GM18520 (cell line): ENCODE results near the gene MACO1.

ENCODE experiments used
- ATAC-seq: cut with Tn5 transposase; IDR thresholded peaks from one replicate; pipeline ENCODE4 v1.9.1; 2021; ENCODE audit not compliant: unreplicated experiment

The MACO1 gene

DNA sequence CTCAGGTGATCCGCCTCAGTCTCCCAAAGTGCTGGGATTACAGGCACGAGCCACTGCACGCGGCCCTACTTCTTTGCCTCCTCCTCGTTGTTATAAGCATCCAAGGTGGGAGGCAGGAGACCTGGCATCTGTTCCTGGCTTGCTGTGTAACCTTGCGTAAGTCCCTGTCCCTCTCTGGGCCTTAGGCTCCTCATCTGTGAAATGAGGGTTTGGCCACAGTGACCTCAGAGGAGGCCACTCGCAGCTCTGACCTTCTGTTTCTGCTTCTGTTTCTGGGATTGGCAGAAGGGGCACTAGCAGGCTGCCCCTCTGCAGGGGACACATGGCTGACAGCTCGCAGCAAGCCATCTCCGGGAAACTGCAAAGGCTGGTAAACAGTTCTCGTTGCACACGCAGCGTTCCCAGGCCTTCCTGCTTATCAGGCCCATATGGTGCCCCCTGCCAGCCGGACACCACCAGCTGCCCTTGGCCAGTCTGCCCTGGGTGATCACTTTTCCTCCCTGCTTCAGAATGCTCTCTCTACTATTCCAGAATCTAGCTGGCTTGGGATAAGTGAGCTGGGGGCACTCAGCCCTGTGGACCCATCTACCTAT lies 110.1 kb downstream of the MACO1 start:
- no peak for ATAC-seq

DNA sequence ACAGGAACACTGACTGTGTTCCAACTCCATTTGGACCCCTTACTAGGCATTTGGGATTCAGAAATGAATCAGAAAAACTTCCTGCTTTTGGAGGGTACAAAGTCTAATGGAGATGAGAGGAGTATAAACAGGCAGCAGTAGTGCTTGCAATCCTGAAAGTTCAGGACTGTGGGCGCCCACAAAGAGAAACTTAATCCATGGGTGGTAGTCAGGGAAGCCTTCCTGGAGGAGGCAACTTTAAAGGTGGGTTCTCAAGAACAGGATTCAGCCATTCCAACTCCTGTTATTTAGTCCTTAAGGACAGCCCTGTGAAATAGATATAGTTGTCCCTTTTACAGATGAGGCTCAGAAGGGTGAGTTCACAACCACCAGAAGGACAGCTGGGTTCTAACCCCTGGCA lies 110.7 kb downstream of the MACO1 start:
- no peak for ATAC-seq

DNA sequence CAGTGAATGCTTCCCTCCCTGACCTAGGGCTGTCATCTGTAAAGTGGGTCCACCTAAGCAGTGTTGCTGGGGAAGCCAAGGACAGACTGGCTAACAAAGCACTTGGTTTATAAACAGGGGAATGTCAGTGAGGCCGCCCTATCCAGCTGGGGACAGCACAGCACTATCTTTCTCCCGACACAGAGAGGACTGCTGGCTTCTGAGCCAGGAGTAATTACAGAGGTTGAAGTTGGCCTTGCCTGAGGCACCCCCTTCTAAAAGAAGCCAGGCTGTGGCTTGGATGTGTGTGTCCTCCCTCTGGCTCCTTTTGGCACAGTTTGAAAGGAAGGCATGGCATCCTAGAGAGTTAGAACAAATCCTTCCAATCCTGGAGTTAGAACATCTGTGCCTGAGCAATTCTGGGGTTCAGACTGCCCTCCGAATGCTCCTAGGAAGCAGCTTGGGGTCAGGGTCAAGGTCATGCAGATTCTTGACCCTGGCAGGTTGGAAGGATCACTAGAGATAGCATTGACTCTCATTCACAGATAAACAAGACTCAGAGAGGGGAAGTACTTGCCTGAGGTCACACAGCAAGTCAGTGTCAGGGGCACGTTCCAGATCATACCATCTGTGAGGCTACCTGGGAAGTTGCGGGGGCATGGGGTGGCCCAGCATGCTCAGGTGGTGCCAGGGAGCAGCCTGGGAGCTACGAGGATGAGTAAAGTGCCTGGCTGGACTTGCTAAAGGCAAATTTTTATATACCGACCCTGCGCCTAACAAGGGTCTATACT lies 111.4 kb downstream of the MACO1 start:
- ATAC-seq = no peak

DNA sequence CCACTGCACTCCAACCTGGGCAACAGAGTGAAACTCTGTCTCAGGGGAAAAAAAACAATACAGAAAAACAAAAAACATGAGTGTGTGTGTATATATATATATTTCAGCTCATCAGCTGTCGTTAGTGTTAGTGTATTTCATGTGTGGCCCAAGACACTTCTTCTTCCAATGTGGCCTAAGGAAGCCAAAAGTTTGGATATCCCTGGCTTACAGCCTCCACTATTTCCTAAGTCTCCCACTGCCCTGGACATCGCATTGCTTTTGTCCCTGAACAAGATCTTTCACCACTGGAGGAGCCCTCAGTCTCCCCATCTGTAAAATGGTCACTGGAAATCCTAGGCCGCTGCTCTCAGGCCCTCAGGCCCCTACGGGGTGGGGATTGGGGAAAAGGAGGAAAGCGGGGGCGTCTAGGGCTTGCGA lies 112.3 kb downstream of the MACO1 start:
- no peak for ATAC-seq

DNA sequence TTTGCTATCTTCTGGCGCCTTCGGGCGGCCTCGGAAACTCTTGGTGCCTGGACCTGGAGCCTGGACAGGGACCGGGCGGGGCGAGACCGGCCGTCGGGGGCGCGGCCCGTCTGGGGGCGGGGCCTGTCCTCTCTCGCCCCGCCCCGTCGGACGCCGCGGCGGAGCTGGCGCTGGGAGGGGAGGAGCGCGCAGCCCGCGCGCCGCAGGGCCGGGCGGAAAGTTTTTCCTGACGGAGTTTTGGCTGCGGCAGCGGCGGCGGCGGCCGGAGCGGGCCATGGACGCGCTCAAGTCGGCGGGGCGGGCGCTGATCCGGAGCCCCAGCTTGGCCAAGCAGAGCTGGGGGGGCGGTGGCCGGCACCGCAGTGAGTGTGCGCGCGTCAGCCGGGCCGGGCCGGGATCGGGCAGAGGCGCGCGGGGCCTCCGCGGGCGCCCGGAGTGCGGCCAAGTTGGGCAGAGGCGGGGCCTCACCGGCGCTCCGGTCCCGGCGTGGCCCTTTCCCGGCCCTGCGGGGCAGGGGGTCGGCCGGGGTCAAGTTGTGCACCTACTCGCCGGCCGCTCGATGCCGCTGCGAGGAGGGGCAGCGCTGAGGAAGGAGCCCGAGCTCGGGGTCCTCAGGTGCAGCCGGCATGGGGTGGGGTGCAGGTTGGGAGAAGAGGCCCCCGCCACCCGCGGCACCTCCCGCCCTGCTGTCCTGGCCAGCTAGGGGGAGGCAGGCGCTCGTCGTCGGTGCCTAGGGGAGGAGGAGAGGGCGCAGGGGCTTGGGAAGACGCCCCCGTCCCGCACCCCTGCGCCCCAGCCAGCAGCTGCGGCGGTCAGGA lies 112.9 kb downstream of the MACO1 start, which contains the start of gene LDLRAP1:
Gene LDLRAP1 (plus strand): TSS at position 182 of the 818 bp plus-strand sequence. CDS start 93 bp downstream, at position 275.
- ATAC-seq = no peak

DNA sequence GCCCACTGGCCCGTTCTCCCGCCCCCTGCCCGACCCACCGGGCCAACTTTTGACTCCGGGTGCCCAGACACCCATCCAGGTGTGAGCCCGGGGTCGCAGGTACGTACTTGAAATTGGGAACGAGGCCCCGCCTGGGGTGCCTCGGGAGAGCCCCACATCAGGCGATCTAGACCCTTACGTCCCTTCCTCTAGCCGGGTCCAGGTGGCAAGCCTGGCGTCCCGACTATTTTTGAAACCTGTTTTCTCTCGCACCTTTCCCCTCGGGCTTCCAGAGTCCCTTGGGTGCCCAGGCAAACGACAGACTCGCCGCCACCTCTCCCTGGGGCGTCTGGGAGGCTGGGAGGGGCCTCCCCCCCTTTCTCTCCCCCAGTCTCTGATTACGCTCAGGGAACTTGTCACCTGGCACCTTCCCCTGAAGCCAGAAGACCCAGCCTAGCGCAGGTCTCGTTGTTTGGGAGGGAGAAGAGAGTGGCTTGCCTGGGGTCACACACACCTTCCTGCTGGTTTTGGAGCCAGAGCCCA lies 113.6 kb downstream of the MACO1 start:
- ATAC-seq = no peak

DNA sequence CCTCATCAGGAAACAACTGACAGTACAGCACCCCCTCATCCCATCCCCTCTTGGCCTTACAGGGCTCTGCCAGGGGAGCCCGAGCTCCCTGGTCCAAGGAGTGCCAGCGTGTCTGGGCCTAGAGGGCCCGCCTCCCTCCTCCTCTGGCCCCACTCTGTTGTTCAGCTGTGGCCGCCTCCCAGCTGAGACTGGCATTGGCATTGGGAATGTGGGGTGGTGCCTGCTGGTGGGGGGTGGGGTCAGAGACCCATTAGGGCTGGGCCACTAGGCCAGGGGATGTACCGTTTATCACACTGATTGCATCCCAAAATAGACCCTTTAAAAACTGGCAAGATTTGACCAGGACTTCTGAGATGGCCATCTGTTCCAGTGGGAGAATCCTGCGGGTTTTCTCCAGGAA lies 114.1 kb downstream of the MACO1 start:
- ATAC-seq = no peak

DNA sequence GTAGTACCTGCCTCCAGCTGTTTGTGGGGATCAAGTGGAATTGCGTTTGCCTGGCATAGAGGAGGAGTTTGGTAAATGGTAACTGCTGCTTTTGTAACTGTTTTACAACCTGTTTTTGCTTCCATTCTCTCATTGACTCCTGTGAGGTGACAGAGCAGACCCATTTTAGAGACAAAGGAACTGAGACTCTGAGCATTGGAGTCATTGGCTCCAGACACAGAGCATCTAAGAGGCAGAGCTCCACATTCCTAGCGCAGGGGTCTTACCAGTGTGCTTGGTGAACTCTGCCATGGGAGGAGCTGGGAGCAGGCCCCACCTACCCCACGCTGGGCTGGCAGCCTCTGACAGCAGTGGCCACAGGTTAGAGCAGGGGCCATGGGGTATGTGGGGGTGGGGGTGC lies 115.1 kb downstream of the MACO1 start:
- ATAC-seq = no peak

DNA sequence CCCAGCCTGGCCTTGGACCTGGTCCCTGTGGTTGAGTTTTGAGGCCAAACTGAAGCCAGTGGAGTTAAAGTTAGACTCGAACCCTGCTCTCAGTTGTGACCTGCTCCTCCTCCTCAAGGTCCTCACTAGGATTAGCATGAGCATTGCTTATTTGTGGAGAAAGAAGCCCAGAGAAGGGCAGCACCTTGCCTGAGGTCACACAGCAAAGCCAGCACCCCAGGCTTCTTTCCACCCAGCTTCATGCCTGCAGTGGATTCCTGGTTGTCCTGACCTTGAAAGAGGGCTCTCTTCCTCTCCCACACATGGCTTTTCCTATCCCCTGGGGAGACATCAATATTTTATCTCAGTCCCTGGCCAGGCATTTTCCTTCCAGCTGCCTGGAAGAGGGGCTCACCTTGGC lies 115.5 kb downstream of the MACO1 start:
- ATAC-seq = no peak

DNA sequence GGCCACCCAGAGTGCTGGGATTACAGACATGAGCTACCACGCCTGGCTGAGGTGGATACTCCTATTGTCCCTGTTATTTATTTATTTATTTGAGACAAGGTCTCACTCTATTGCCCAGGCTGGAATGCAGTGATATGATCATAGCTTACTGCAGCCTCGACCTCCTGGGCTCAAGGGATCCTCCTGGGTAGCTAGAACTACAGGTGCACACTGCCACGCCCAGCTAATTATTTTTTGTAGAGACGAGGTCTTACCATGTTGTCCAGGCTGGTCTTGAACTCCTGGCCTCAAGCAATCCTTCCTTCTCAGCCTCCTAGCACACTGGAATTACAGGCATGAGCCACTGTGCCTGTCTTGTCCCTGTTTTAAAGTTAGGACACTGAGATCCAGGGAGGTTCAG lies 117.9 kb downstream of the MACO1 start:
- no peak for ATAC-seq

DNA sequence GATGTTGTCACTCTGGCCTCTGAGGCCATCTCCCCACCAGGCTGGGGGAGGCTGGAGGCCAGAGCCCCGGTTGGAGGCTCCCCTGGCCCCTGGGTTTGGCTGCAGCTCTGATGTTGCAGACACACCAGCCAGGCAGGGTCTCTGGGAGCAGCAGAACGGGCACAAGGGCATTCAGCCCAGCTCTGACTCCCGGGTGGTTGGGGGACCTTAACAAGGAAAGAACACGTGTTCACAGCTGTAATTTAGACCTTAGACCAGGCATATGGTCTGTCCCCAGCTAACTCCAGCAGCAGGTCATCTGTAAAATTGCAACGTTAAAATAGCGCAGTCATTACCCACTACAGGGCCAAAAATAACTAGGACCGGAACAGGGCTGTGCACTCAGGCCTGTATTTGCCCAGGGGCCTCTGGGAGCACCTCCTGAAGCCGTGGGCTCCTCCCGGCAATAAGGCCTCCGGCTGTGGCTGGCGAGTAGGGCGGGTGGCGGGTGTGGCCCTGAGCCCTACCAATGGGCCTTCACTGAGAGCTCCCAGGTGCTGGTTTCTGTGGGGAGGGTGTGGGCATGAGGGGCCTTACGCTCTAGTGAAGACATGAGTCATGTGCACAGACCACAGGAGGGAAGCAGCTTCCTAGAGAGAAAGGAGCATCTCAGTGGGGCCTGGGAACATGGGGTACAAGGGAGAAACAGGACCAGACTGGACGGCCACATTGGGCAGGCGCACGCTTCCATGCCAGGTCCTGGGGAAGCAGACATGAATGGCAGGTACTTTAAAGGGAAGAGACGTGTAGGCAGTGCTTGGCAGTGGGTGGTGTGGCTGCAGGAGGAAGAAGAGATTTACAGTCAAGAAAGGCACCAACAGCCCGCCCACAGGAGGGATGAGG lies 118.8 kb downstream of the MACO1 start:
- peak; percentile 55 for ATAC-seq
